ENCODE measurements around the gene MOCOS. TPM values are rescaled to one million over a fixed set of nuclear protein-coding genes. Genes with fewer than 3 reads are reported as not detected.

The MOCOS gene
- total RNA-seq, 1 experiment from 2014 or later, result 3.2 TPM

- DNase-seq (ENCODE audit: low read depth), result no peak
These were observed 117.4 kb downstream of the MOCOS start for GRCh38 chr18:36304723-36305122.

GRCh38 chr18:36305375-36305774 is 118.1 kb downstream of the MOCOS start:
- no peak for DNase-seq (ENCODE audit: low read depth)

GRCh38 chr18:36307513-36307912 is 120.2 kb downstream of the MOCOS start:
- no peak for DNase-seq (ENCODE audit: low read depth)

- no peak for DNase-seq (ENCODE audit: low read depth)
These were observed 121.6 kb downstream of the MOCOS start for GRCh38 chr18:36308711-36309435.

- DNase-seq (ENCODE audit: low read depth), result peak; percentile 100
These were observed 122.4 kb downstream of the MOCOS start for GRCh38 chr18:36309436-36310391.

GRCh38 chr18:36311026-36311570 is 123.8 kb downstream of the MOCOS start:
- no peak for DNase-seq (ENCODE audit: low read depth)

- DNase-seq (ENCODE audit: low read depth), result no peak
These were observed 125.6 kb downstream of the MOCOS start for GRCh38 chr18:36312806-36313395.

- DNase-seq (ENCODE audit: low read depth), result no peak
These were observed 126.8 kb downstream of the MOCOS start for GRCh38 chr18:36314098-36314497.

- peak; percentile 93 for DNase-seq (ENCODE audit: low read depth)
These were observed 127.5 kb downstream of the MOCOS start for GRCh38 chr18:36314754-36315153.

GRCh38 chr18:36315736-36316135 is 128.4 kb downstream of the MOCOS start:
- peak; percentile 93 for DNase-seq (ENCODE audit: low read depth)

GRCh38 chr18:36316246-36316645 is 128.9 kb downstream of the MOCOS start:
- DNase-seq (ENCODE audit: low read depth), result peak; percentile 51

Other genes with a start within 250 kb of the MOCOS start
- 37.8 and 68.5 TPM in 2 replicates for gene RPRD1A, start 119.9 kb upstream of the MOCOS start, total RNA-seq (2014; rRNA removed; shearing (Covaris generic))
- 80.1 and 101 TPM in 2 replicates for gene SLC39A6, start 58.2 kb upstream of the MOCOS start, total RNA-seq (2014; rRNA removed; shearing (Covaris generic))
- 58.1 and 63.9 TPM in 2 replicates for gene ELP2, start 57.6 kb upstream of the MOCOS start, total RNA-seq (2014; rRNA removed; shearing (Covaris generic))
- 8.1 and 13.1 TPM in 2 replicates for gene FHOD3, start 110.2 kb downstream of the MOCOS start, total RNA-seq (2014; rRNA removed; shearing (Covaris generic))